HG03439 (cell line): ENCODE results near the gene EVI5L.
"Not testable (repeated sequence)": the region's sequence is repeated elsewhere in the genome, so short reads cannot be mapped to it uniquely, and the experiment has no call there.

Source experiments
- ATAC-seq: cut with Tn5 transposase; IDR thresholded peaks from one replicate; pipeline ENCODE4 v1.9.1; 2021; ENCODE audit warnings: mild to moderate bottlenecking, moderate library complexity; ENCODE audit not compliant: unreplicated experiment

EVI5L gene

DNA sequence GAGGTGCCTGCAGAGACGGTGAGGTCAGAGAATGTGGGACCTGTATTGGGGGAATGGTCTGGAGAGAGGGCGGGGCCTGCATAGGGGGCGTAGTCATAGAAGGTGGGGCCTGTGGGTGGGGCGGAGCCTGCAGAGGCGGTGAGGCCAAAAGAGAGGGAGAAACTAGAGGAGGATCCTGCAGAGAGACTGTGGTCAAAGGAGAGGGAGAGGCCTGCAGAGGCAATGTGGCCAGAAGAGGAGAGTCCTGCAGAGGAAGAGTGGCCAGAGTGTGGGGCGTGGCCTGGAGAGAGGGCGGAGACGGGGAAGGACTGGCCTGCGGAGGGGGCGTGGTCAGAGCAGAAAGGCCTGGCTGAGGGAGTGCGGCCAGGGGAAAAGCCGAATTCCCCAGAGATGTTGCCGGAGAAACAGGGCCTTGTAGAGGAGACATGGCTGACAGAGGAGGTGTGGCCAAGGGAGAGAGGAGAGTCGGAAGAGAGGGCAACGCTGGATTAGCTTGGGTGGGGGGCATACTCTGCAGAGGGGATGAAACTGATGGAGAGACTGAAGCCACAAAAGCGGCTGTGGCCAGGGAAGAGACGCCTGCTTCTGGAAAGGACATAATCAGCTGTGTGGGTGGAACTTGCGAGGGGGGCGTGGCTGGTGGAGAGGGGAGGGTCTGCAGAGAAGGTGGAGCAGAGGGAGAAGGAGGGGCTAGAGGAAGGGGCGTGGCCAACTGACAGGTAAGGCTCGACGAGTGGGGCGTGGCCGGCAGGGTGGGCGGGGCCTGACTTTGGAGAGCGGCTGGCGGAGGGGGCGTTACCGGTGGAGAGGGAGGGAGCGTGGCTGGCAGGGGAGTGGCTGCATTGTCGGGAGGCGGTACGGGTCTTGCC lies 41.7 kb downstream of the EVI5L start:
- ATAC-seq = no peak

DNA sequence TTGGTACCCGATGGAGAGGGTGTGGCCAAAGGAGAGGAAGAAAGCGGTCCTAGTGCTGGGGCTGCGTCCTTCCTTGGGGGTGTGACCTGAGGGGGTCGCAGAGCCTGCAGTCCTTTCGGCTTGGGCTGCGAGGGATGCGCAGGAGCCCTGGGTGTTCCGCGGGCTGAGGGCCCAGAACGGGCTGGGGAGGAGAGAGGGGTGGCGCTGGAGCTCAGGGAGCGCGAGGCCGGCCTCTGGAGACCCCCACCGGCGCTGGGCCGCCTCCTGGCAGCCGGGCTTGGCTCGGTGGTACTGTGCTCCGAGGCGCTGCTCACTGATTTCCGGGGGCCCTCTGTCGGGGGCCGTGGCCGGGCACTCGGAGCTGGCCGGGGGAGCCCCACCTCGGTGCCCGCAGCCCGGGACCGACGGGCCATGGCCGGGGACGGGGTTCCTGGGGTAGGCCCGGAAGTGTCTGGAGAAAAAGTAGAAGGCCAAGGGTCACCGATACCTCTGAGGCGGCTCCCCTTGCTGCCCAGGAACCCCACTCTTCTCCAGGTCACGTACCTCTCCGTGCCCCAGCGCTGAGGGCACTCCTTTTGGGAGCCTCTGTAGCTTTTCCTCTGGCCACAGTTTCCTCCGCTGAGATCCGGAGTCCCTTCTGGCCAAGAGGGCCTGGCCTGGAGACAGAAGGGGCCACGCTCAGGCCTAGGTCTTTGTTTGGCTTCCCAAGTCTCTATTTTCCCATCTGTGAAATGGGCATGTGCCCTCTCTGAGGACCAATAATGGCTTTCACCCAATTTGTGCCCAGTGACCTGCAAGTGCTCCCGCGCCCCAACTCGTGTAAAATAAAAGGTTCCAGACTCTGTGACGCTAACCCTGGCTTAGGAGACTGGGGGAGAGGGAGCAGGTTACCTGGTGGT lies 42.5 kb downstream of the EVI5L start:
- no peak for ATAC-seq

- no peak for ATAC-seq
Measured at GRCh38 chr19:7873304-7874075, 43.5 kb downstream of the EVI5L start.

DNA sequence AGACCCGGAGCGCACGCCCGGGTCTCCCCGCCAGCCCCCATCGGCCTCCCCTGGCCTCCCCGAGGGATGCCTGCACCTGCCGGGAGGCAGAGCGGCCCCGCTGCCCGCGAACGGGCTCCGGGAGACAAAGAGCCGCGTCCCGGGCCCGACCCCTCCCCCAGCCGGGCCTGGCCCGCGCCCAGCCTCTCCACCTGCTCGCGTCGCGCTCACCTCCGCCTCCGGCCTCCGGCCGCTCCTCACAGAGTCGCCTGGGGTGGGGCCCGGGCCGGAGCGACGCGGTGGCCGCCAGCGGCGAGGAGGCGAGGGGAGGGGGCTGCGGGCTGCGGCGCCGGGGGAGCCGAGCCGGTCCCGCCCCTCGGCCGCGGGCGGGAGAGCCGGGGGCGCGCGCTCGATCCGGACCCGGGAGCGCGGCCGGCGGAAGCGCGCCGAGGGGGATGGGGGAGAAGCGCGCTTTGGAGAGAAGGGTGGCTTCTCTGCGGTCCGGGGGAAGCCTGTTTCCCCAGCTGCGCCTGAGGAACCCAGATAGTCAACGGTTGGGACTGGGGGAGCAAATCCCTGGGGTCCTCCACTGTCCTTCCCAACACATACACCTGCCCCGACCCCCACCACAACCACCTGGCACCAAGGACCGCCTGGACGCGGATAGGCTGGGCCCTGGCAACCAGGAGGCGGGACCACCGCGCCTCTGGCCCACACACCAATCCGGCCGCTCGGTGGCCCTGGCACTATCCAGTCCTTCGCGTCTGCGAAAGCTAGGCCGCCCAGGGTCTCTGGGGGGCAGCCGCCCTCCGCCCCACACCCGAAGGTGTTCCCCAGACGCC lies 44.3 kb downstream of the EVI5L start, which contains the start of gene PRR36:
Gene PRR36, minus strand, starts transcription at position 315 of the 821 bp plus-strand sequence. CDS start 701 bp downstream, outside the sequence.
- no peak for ATAC-seq

DNA sequence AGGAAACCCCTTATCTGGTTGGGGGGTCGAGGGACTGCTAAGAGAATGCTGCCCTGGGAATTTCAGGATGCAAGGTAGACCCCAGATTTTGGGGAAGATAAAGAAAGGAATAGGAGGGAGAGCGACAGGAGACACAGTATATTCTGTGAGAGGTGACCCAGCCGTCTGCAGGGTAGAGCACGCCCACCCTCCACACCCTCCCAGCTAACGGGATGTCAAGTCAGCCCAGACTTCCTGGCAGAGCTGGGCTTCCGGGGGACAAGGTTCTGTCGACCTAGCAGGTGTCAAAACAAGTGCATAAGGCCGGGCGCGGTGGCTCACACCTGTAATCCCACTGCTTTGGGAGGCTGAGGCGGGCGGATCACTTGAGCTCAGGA lies 44.9 kb downstream of the EVI5L start:
- ATAC-seq = no peak

DNA sequence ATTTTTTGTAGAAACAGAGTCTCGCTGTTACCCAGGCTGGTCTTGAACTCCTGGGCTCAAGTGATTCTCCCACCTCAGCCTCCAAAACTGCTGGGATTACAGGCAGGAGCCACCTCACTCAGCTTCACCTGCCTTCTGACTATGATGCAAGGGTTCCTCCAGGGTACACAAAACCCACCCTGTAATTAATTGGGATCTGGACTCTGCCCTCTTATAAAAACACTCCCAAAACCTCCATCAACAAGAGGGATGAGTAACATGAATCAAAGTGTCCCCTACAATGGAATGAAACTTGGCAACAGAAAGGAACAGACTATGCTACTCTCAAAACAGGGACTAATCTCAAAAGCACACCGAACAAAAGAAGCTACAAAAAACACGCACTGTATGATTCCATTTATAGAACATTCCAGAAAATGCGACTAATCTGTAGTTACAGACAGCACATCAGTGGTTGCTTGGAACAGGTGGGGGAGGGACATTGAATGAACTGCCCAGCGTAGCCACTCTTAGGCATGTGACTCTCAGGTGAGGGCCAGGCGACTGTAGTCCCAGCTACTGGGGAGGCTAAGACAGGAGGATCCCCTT lies 47.3 kb downstream of the EVI5L start:
- ATAC-seq = no peak

DNA sequence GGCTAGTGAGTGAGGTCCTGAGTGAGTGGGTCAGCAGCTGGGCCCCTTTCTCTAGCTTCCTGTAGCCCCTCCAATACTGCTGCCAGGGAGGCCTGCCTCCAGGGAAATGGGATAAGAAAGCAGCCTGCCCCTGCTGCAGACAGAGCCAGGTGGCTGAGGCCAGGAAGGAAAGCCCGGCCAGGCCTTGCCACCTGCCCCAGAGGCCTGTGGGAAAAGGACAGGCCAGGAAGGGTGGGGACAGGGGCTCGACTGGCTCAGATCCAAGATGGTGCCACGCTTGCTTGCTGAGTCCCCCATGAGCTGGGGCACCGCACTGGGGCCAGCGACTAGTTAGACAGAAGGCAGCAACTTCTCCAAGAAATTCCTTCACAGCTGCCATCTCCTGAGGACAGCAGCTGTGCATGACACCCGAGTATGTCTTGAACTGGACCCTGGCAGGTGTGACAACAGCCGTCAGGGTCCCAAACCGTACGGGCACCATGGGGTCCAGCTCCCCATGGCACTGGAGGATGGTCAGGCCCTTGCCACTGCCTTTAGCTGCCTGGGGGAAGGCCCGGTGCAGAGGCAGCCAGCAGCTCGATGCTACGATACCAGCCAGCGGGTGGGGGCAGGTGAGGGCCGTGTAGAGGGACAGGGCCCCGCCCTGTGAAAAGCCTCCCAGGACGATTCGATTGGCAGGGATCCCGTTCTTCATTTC lies 49.2 kb downstream of the EVI5L start:
- ATAC-seq = no peak

- ATAC-seq = no peak
Measured at GRCh38 chr19:7879836-7880235, 49.8 kb downstream of the EVI5L start.

GRCh38 chr19:7881910-7882309 lies 51.9 kb downstream of the EVI5L start:
- no peak for ATAC-seq

DNA sequence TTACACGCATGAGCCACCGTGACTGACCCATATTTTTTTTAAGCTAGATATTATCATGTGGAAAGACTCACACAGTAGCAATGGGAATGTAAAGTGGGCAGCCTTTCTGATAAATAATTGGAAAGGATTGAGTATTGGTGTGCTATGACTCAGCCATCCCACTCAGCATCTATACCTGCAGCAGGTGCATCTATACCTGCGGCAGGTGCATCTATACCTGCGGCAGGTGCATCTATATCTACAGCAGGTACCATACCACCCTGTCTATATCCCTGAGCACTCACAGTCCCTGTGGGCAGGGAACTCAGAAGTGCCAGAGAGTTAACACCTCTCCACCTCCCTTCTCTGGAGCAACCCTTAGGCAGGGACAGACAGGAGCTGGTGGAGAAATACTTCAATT lies 53.1 kb downstream of the EVI5L start:
- ATAC-seq = no peak

DNA sequence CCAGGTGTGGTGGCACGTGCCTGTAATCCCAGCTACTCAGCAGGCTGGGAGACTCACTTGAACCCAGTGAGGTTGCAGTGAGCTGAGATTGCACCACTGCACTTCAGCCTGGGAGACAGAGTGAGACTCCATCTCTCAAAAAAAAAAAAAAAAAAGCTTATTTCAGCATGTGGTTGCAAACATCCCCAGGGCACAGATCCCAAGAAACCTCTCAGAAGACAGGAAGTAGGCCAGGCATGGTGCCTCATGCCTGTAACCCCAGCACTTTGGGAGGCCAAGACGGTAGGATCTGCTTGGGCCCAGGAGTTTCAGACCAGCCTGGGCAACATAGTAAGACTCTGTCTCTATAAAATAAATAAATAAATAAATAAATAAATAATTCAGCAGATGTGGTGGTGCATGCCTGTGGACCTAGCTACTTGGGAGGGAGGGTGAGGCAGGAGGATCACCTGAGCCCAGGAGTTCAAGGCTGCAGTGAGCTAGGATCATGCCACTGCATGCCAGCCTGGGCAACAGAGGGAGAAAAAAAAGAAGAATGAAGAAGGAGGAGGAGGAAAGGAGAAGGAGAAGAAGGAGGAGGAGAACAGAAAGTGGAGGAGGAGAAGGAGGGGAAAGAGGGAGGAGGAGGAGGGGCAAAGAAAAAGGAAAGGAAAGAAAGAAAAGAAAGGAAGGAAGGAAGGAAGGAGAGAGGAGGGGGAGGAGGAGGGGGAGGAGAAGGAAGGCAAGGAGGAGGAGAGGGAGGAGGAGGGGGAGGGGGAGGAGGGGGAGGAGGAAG lies 54.0 kb downstream of the EVI5L start:
- no peak for ATAC-seq

DNA sequence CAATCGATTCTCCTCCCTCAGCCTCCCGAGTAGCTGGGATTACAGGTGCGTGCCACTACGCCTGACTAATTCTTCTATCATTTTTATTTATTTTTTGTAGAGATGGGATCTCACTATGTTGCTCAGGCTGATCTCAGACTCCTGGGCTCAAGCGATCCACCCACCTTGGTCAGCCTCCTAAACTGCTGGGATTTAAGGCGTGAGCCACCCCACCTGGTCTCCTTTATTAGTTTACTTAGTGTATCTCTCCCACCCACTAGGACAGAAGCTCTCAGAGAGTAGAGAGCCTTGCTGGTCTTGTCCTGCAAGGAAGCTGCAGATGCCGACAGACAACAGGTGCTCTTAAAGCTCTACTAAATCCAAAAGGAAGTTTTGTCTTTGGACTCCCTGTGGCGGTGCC lies 55.8 kb downstream of the EVI5L start:
- ATAC-seq = no peak

DNA sequence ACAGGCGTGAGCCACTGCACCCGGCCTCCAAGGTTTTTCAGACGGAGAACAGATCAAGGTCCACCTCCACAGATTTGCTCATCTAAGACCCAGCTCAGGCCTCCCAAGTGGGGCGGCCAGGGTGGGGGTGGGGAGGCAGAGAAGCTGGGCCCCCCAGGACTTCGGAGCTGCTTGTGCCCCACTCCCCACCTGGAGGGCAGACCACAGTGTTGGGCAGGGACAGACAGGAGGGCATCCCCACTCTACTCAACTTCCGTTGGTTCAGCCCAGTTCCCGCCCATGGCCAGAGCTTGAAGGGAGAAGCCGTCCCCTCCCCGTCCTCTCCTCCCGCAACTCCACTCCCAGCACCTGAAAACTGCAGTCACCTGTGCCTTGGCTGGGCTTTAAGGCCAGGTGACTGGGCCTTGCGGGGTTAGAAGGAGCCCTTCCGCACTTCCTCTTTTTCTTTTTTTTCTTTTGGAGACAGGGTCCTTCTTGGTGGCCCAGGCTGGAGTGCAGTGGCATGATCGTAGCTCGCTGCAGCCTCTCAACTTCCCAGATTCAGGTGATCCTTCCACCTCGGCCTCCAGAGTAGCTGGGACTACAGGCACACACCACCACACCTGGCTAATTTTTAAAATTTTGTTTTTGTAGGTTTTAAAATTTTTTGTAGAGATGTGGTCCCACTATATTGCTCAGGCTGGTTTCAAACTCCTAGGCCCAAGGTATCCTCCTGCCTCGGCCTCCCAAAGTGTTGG lies 57.6 kb downstream of the EVI5L start:
- ATAC-seq = no peak

DNA sequence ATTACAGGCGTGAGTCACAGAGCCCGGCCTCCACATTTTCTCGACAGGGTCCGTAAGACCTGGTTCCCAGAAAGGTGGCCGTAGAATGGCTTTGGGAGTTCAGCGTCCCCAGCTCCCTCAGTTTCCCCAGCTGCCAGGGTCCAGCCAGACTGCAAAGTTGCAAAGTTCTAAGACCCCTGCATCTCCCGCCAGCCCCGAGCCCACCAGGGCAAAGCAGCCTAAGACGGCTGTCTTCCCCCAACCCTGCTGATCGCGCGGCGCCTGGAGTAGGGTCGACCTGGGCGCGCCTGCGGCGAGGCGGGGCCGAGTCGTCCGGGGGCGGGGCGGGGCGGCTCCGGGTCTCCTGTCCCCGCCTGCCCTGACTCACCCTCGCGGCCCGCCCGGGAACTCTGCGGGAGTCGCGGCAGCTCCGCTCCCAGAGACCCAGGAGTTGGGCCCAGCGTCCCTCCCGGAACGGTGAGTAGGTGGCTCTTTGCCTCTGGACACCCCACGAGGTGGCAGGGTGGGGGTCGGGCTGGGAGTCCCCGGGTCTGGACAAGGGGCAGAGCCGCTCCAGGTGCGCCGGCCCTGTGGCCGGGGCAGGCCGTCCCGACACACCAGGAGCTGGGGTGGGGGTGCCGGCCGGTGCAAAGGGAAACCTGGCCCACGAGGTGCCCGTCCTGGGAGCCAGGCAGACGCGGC lies 58.3 kb downstream of the EVI5L start, which contains the start of gene LRRC8E:
Gene LRRC8E, plus strand, starts transcription at position 366 of the 681 bp plus-strand sequence. CDS start 7,094 bp downstream, outside the sequence.
- no peak for ATAC-seq

DNA sequence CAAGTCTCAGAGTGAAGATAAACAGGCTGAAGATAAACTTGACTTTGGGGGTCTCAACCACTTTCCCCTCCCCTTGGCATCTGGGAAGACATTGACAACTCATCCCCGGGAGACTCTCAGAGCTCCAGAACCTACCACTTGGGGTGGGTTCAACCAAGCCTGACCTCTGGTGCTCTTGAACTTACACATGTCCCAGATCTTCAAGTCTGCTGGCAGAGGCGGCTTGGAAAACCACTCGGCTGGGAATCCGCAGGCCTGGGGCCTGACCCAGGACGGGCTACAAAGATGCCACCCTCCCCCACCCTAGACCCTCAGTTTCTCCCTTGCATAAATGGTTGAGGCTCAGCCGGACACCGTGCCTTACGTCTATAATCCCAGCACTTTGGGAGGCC lies 58.8 kb downstream of the EVI5L start:
- ATAC-seq = no peak

GRCh38 chr19:7893362-7894101 lies 63.5 kb downstream of the EVI5L start:
- ATAC-seq = not testable (repeated sequence)
